Heart left ventricle (tissue), 16 donors: Measurements from ENCODE around the gene TXK. TPM values are rescaled to one million over a fixed set of nuclear protein-coding genes. Genes with fewer than 3 reads are reported as not detected.
A peak's percentile ranks its signal among the peaks of the same experiment; 100 is the strongest.

Experiments
- ATAC-seq, 4 donors: fragments of 200-7000 bp; cut with Tn5 transposase; one replicate each; pipeline ENCODE4 v1.9.1; 2020 to 2022; ENCODE audit warnings: moderate library complexity in 4 of 4, mild to moderate bottlenecking in 3 of 4, moderate number of reproducible peaks in 1 of 4
- DNase-seq, 5 donors: peaks; one replicate each; pipeline ENCODE4 v3.0.0-alpha.2; 2020
- H3K27ac ChIP-seq, 12 donors: fragments of 200-600 bp; sonication (generic) in 4 of 12; one replicate each; pipeline versions ENCODE4 v1.5.0 to v1.8.0; 2016 to 2022; ENCODE audit warnings: mild to moderate bottlenecking in 2 of 12
- H3K27me3 ChIP-seq, 9 donors: fragments of 200-600 bp; sonication (generic) in 2 of 9; one replicate each; pipeline versions ENCODE4 v1.5.1 to v1.8.0; 2016 to 2022; ENCODE audit warnings: mild to moderate bottlenecking in 3 of 9
- H3K36me3 ChIP-seq, 9 donors: fragments of 200-600 bp; sonication (generic) in 2 of 9; one replicate each; pipeline versions ENCODE4 v1.5.0 to v1.8.0; 2018 to 2022; ENCODE audit warnings: mild to moderate bottlenecking in 2 of 9
- H3K4me1 ChIP-seq, 12 donors: fragments of 200-600 bp; sonication (generic) in 4 of 12; one replicate each; pipeline versions ENCODE4 v1.5.0 to v1.8.0; 2016 to 2022; ENCODE audit warnings: mild to moderate bottlenecking in 3 of 12
- H3K4me3 ChIP-seq, 12 donors: fragments of 200-600 bp; sonication (generic) in 4 of 12; one replicate each; pipeline versions ENCODE4 v1.5.0 to v1.8.0; 2017 to 2022; ENCODE audit warnings: mild to moderate bottlenecking in 9 of 12, moderate library complexity in 4 of 12
- H3K9me3 ChIP-seq, 12 donors: fragments of 200-600 bp; sonication (generic) in 4 of 12; one replicate each; pipeline versions ENCODE4 v1.5.0 to v1.8.0; 2016 to 2022; ENCODE audit warnings: mild to moderate bottlenecking in 1 of 12
- CTCF ChIP-seq, 12 donors: fragments of 200-600 bp; sonication (generic) in 4 of 12; IDR thresholded peaks; one replicate each; pipeline versions ENCODE4 v1.5.0 to v1.8.0; 2018 to 2022; ENCODE audit warnings: antibody characterized with exemption in 12 of 12, mild to moderate bottlenecking in 5 of 12
- POLR2A ChIP-seq, 2 donors: fragments of 450-650 bp; IDR thresholded peaks; one replicate each; pipeline ENCODE4 v1.6.1; 2017; ENCODE audit warnings: antibody characterized with exemption in 2 of 2, mild to moderate bottlenecking in 2 of 2, moderate library complexity in 2 of 2
- WGBS, 4 donors: extraction: QIAGEN DNeasy Blood & Tissue Kit in 2 of 4; methylation state at CpG; one replicate each; pipeline versions ENCODE4 v1.1.5 to v1.1.7; 2013 to 2018; 5-methylcytosine and 5-hydroxymethylcytosine counted together
- intact Hi-C, 10 donors: fragments of 100-400 bp; cut with DNase I; formaldehyde crosslinking; loops; one replicate each; pipeline versions ENCODE4 v1.11.1 to v1.14.2; 2022
- polyA plus RNA-seq, 2 donors: library from polyadenylated mRNA; stranded (reverse); fragments of 200-250 nt; gene quantifications; one replicate each; pipeline ENCODE4 v1.2.3, GENCODE V29; 2013
- total RNA-seq, 9 donors: library from RNA; depleted of rRNA in 2 of 9; stranded (reverse); fragments of >200 nt in 2 of 9; fragmentation: NEBNext Ultra II Directional in 3 of 9; extraction: Animal tissue kit (Norgen Biotek cat#: 25700) in 3 of 9; gene quantifications; one replicate each; pipeline versions ENCODE4 v1.1.0 to v1.2.4, GENCODE V29; 2016 to 2023
- donor health status: ischemic (EF 13 %, LVEDD 7.1; RV severe dilation, severe dysfunction).
- donor health status: healthy with polysubstance abuse.
- donor health status: DM: no; HTN: yes; CAD: no.
- donor health status: DM: no; HTN: no; CAD: no.
- donor health status: ischemic (EF 25% LVEDD 6.9; RV normal size, moderate dysfunction).
- donor health status: ischemic (EF 25% LVEDD 5.7; RV mildly dilated, moderate dysfunction).
- donor health status: healthy.
- donor health status: DM: yes; HTN: yes; CAD: no.
- donor health status: ischemic (EF 35%, LVEDD 5.7; RV mildly dilated, moderate dysfunction).
- donor health status: nonischemic (EF 11% LVEDD 7.7; RV severe dilation, severe dysfunction).
- donor health status: DM: yes; HTN: yes; CAD: no.
- donor health status: PGD.
- donor health status: ischemic (EF 29% LVEDD 5.4; RV normal size, mild dysfunction).
- donor health status: nonischemic (EF 23%, LVEDD 6.1; RV moderate dilation, normal function).

Gene TXK
- total and polyA plus RNA-seq, 11 donors = 0.18 to 3.3 (median 0.51) TPM; not detected in 1

GRCh38 chr4:48127231-48127630, 6.8 kb downstream of the TXK start:
- Histone ChIP-seq H3K9me3 (no peaks in the 10 kb centered on the region), H3K27me3 (no peaks in the 10 kb centered on the region), H3K4me3 (no peak overlapping the region), H3K36me3 (no peaks in the 10 kb centered on the region), H3K27ac (peak overlapping the region in 2 of 12 donors; percentile 65 to 67), H3K4me1 (peaks cover 0 to 51% (median 23%) of the 10 kb centered on the region in 12 donors)
- TF ChIP-seq CTCF (IDR thresholded peaks at IDR 0.05) (no peak), POLR2A (IDR thresholded peaks at IDR 0.05) (no peak)
- intact Hi-C loops = loop anchor here in 8 of 10 donors (5.0 to 10.0 kb wide), 5 partner anchors 145 to 420 kb away; no protein-coding TSS in a partner anchor
- DNase-seq (no peak), ATAC-seq (no peak)
- WGBS, 4 donors = 28 to 36% (median 35%) methylated on average over 3 of the region's 3 CpGs

GRCh38 chr4:48126621-48127020, 7.4 kb downstream of the TXK start:
- ATAC-seq (no peak), DNase-seq (no peak)
- Histone ChIP-seq H3K4me3 (no peak overlapping the region), H3K9me3 (no peaks in the 10 kb centered on the region), H3K4me1 (peaks cover 0 to 45% (median 22%) of the 10 kb centered on the region in 12 donors), H3K36me3 (no peaks in the 10 kb centered on the region), H3K27ac (no peak overlapping the region), H3K27me3 (no peaks in the 10 kb centered on the region)
- intact Hi-C loops = loop anchor here in 8 of 10 donors (5.0 to 10.0 kb wide), 5 partner anchors 146 to 421 kb away; no protein-coding TSS in a partner anchor
- WGBS, 4 donors = 80 to 100% (median 92%) methylated on average over 1 of the region's 1 CpG
- TF ChIP-seq POLR2A (IDR thresholded peaks at IDR 0.05) (no peak), CTCF (IDR thresholded peaks at IDR 0.05) (no peak)

- H3K4me3 ChIP-seq = no peak overlapping the region
- no peak overlapping the region for H3K27ac ChIP-seq
- TF ChIP-seq CTCF (IDR thresholded peaks at IDR 0.05) = no peak
- TF ChIP-seq POLR2A (IDR thresholded peaks at IDR 0.05) = no peak
- 77 to 88% (median 79%) methylated on average over 2 of the region's 2 CpGs for WGBS, 4 donors
- intact Hi-C loops = loop anchor here in 8 of 10 donors (5.0 to 10.0 kb wide), 5 partner anchors 147 to 422 kb away; no protein-coding TSS in a partner anchor
- H3K27me3 ChIP-seq = no peaks in the 10 kb centered on the region
- peaks cover 0 to 30% (median 17%) of the 10 kb centered on the region in 12 donors for H3K4me1 ChIP-seq
- ATAC-seq = no peak
- no peak for DNase-seq
- no peaks in the 10 kb centered on the region for H3K9me3 ChIP-seq
- H3K36me3 ChIP-seq = no peaks in the 10 kb centered on the region
These were observed 9.2 kb downstream of the TXK start for GRCh38 chr4:48124870-48125269.

GRCh38 chr4:48122756-48123155, 11.3 kb downstream of the TXK start:
- peaks cover 0 to 9% (median 5%) of the 10 kb centered on the region in 12 donors for H3K4me1 ChIP-seq
- H3K9me3 ChIP-seq = no peaks in the 10 kb centered on the region
- no peaks in the 10 kb centered on the region for H3K36me3 ChIP-seq
- H3K4me3 ChIP-seq = no peak overlapping the region
- TF ChIP-seq CTCF (IDR thresholded peaks at IDR 0.05) (no peak), POLR2A (IDR thresholded peaks at IDR 0.05) (no peak)
- WGBS, 4 donors = 32 to 46% (median 38%) methylated on average over 1 of the region's 1 CpG
- H3K27ac ChIP-seq = no peak overlapping the region
- H3K27me3 ChIP-seq = no peaks in the 10 kb centered on the region
- ATAC-seq = no peak
- intact Hi-C loops = loop anchor here in 3 of 10 donors (10.0 kb wide), 2 partner anchors 152 to 422 kb away; no protein-coding TSS in a partner anchor
- no peak for DNase-seq
